CD4-positive, alpha-beta memory T cell (primary cell): ENCODE data around the gene COG8. TPM values are rescaled to one million over a fixed set of nuclear protein-coding genes. Genes with fewer than 3 reads are reported as not detected.

Experiments
- CTCF ChIA-PET: fragments of 350-600 bp; sonication (Branson Sonifier 250); formaldehyde crosslinking; loops from one replicate; lab custom pipeline; 2021; ENCODE audit warnings: inconsistent platforms; ENCODE audit not compliant: partially characterized antibody; lab: Charles Lee
- POLR2A ChIA-PET: fragments of 350-600 bp; sonication (Branson Sonifier 250); formaldehyde crosslinking; loops from one replicate; lab custom pipeline; 2021; ENCODE audit not compliant: partially characterized antibody; lab: Charles Lee
- DNase-seq, 5 donors: peaks; one replicate each; pipeline versions ENCODE4 v3.0.0 to v3.0.0-alpha.2; 2020 to 2022; ENCODE audit warnings: mixed read lengths in 1 of 5
- H3K27ac ChIP-seq: one replicate; pipeline ENCODE4 v1.7.0; 2013; ENCODE audit warnings: low read depth, low read length
- H3K27me3 ChIP-seq: 2 replicates; pipeline ENCODE4 v1.7.0; 2013; ENCODE audit warnings: mild to moderate bottlenecking, low read length, moderate library complexity; ENCODE audit not compliant: insufficient read depth
- H3K36me3 ChIP-seq: 2 replicates; pipeline ENCODE4 v1.7.0; 2013; ENCODE audit warnings: mild to moderate bottlenecking, low read length, moderate library complexity; ENCODE audit not compliant: insufficient read depth
- H3K4me1 ChIP-seq: 2 replicates; pipeline ENCODE4 v1.7.0; 2013; ENCODE audit warnings: mild to moderate bottlenecking, low read length, moderate library complexity; ENCODE audit not compliant: insufficient read depth
- H3K4me3 ChIP-seq, 2 donors: one replicate each; pipeline ENCODE4 v1.7.0; 2013; ENCODE audit warnings: low read length in 2 of 2, mild to moderate bottlenecking in 1 of 2
- H3K9me3 ChIP-seq, 2 donors: one replicate each; pipeline ENCODE4 v1.7.0; 2013; ENCODE audit warnings: low read length in 2 of 2, control low read depth in 1 of 2; ENCODE audit not compliant: control insufficient read depth in 1 of 2
- H3K27ac Mint-ChIP-seq, 7 donors: one replicate each; pipeline ENCODE4 v1.8.0; 2020 to 2021; ENCODE audit warnings: mixed read lengths in 7 of 7, mild to moderate bottlenecking in 6 of 7, inconsistent platforms in 3 of 7, moderate library complexity in 3 of 7
- H3K27me3 Mint-ChIP-seq, 2 donors: one replicate each; pipeline ENCODE4 v1.8.0; 2020 to 2021; ENCODE audit warnings: mixed read lengths in 2 of 2
- H3K36me3 Mint-ChIP-seq, 2 donors: one replicate each; pipeline ENCODE4 v1.8.0; 2020 to 2021; ENCODE audit warnings: mixed read lengths in 2 of 2, inconsistent platforms in 1 of 2, mild to moderate bottlenecking in 1 of 2
- H3K4me1 Mint-ChIP-seq, 4 donors: one replicate each; pipeline ENCODE4 v1.8.0; 2020 to 2021; ENCODE audit warnings: mixed read lengths in 4 of 4, mild to moderate bottlenecking in 1 of 4
- H3K4me3 Mint-ChIP-seq, 8 donors: one replicate each; pipeline ENCODE4 v1.8.0; 2020 to 2021; ENCODE audit warnings: mixed read lengths in 8 of 8, mild to moderate bottlenecking in 7 of 8, moderate library complexity in 6 of 8, inconsistent platforms in 3 of 8
- H3K9me3 Mint-ChIP-seq, 8 donors: one replicate each; pipeline ENCODE4 v1.8.0; 2020 to 2021; ENCODE audit warnings: mixed read lengths in 8 of 8, mild to moderate bottlenecking in 5 of 8, inconsistent platforms in 3 of 8, moderate library complexity in 1 of 8
- intact Hi-C: fragments of 100-400 bp; cut with micrococcal nuclease; formaldehyde crosslinking; loops from one replicate; pipeline ENCODE4 v1.15.1; 2023
- polyA plus RNA-seq, 2 donors: library from polyadenylated mRNA; unstranded; fragments of 300-500 nt; fragmentation: Illumina TruSeq; gene quantifications; one replicate each; pipeline ENCODE4 v1.2.3, GENCODE V29; 2021
- total RNA-seq, 2 experiments: library from RNA; stranded (reverse); gene quantifications; one replicate each; pipeline ENCODE4 v1.2.3, GENCODE V29; 2021

COG8 gene
- total and polyA plus RNA-seq, 4 experiments from 2014 or later, result 31.3 to 66.1 (median 50.0) TPM

DNA sequence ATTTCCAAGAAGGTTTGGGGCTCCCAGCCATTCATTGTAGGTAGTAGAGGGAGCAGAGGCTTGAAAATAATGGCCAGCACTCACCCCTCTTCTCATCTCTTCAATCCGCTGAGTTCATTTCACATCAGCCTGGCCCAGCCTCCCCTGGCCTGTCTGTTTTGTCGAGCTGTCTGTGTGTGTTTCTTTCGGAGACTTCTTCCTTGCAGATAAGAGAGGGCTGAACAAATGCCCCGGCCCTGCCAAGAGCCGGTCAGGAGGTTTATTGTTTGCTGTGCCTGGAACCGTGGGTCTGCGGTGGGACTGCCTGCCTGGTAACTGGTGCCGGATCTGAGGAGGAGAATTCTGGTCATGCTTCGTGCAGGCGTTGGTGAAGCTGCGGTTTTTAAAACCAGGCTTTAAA is 24.8 kb downstream of the COG8 start:
- Histone ChIP-seq H3K27ac (no peak overlapping the region), H3K4me1 (peaks cover 28% of the 10 kb centered on the region), H3K9me3 (no peaks in the 10 kb centered on the region), H3K36me3 (peaks cover 51% of the 10 kb centered on the region), H3K27me3 (no peaks in the 10 kb centered on the region), H3K4me3 (no peak overlapping the region)
- DNase-seq, result no peak
- intact Hi-C loops, result no loop called here
- Mint-ChIP-seq H3K4me1 (peaks cover 14 to 36% (median 26%) of the 10 kb centered on the region in 4 donors), H3K27ac (no peak overlapping the region), H3K9me3 (peaks cover 0 to 7% (median 0%) of the 10 kb centered on the region in 8 donors), H3K4me3 (no peak overlapping the region), H3K27me3 (no peaks in the 10 kb centered on the region), H3K36me3 (peaks cover 17 to 41% of the 10 kb centered on the region in 2 donors)
- ChIA-PET POLR2A (interaction anchor here (1.3 to 6.5 kb wide), 3 partner anchors 14 to 24 kb away, joined by 4 to 36 read pairs (median 5); partner anchors contain the start of gene PDF), CTCF (interaction anchor here (0.6 kb wide), 1 partner anchor 19 kb away, joined by 3 read pairs; no protein-coding TSS in a partner anchor)

- no peak for DNase-seq
- Histone ChIP-seq H3K4me1 (peaks cover 28% of the 10 kb centered on the region), H3K9me3 (no peaks in the 10 kb centered on the region), H3K27me3 (no peaks in the 10 kb centered on the region), H3K4me3 (no peak overlapping the region), H3K27ac (no peak overlapping the region), H3K36me3 (peaks cover 41% of the 10 kb centered on the region)
- H3K27ac Mint-ChIP-seq, result peak overlapping the region in 4 of 7 donors; percentile 41 to 85 (median 66)
- peaks cover 10 to 36% of the 10 kb centered on the region in 2 donors for H3K36me3 Mint-ChIP-seq
- peaks cover 16 to 36% (median 26%) of the 10 kb centered on the region in 4 donors for H3K4me1 Mint-ChIP-seq
- peaks cover 0 to 7% (median 0%) of the 10 kb centered on the region in 8 donors for H3K9me3 Mint-ChIP-seq
- ChIA-PET POLR2A (interaction anchor here (1.6 to 4.6 kb wide), 3 partner anchors 13 to 25 kb away, joined by 7 to 44 read pairs (median 30); partner anchors contain the start of genes COG8, NIP7 and PDF), CTCF (interaction anchor here (0.9 kb wide), 1 partner anchor 27 kb away, joined by 3 read pairs; no protein-coding TSS in a partner anchor)
- intact Hi-C loops, result no loop called here
- peak overlapping the region; percentile 38 to 81 (median 70) for H3K4me3 Mint-ChIP-seq
- H3K27me3 Mint-ChIP-seq, result no peaks in the 10 kb centered on the region
These were observed 25.9 kb downstream of the COG8 start for GRCh38 chr16:69313469-69313868.

DNA sequence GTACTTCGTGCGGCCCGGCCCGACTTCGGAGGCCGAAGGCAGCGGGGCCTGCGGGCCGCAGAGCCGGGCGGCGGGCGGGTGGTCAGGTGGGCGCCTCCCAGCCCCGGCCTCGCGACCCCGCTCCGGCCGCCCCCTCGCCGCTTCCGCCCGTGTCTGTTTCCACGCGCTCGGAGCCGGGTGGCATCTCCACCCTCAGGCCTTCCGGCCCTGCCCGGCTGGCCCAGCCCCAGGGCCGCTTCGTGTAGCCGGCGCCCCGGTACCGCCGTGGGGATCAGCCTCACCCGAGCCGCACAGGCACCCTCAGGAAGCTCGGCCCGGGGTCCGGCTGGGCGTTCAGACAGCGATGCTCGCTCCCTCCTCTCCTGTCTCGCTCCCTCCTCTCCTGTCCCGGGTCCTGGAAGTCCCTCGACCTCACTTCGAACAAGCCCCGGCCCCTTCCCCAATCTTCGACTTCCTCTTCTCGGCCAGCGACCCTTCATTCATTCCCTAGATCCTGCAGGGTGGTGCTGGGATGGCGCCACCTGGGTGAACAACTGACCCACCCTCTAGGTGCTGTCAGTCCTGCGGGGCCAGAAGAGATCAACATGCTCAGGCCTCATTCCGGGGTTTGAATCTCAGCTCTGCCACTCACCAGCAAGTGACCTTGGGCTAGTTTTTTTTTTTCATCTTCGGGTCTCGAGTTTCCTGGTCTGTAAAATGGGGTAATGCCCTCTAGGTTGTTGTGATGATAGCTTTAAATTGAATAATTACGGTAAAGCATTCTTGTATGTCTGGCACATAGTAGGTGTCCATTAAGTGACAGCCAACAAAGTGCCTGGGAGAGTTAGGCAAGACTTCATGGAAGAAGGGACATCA is 27.6 kb downstream of the COG8 start:
- intact Hi-C loops, result loop anchor here (1.0 to 2.0 kb wide), 5 partner anchors 19 to 253 kb away; partner anchors contain the start of genes COG8, NFAT5, NIP7 and PDF
- Mint-ChIP-seq H3K4me1 (peaks cover 16 to 36% (median 27%) of the 10 kb centered on the region in 4 donors), H3K4me3 (peak overlapping the region; percentile 93 to 99 (median 98)), H3K36me3 (peaks cover 10 to 28% of the 10 kb centered on the region in 2 donors), H3K27ac (peak overlapping the region; percentile 85 to 98 (median 93)), H3K27me3 (no peaks in the 10 kb centered on the region), H3K9me3 (peaks cover 0 to 3% (median 0%) of the 10 kb centered on the region in 8 donors)
- peak in 1 of 5 donors; percentile 49 for DNase-seq
- peaks cover 28% of the 10 kb centered on the region for H3K4me1 ChIP-seq
- ChIA-PET POLR2A (interaction anchor here (0.8 to 4.6 kb wide), 6 partner anchors 9 to 179 kb away, joined by 3 to 44 read pairs (median 4); partner anchors contain the start of genes COG8, NIP7 and PDF), CTCF (interaction anchor here (0.8 to 1.7 kb wide), 4 partner anchors 16 to 125 kb away, joined by 3 to 6 read pairs (median 4); partner anchors contain the start of gene SNTB2)
- peaks cover 31% of the 10 kb centered on the region for H3K36me3 ChIP-seq
- H3K27me3 ChIP-seq, result no peaks in the 10 kb centered on the region
- H3K4me3 ChIP-seq, result peak overlapping the region; percentile 70 to 73
- H3K9me3 ChIP-seq, result no peaks in the 10 kb centered on the region
- peak overlapping the region; percentile 85 for H3K27ac ChIP-seq

DNA sequence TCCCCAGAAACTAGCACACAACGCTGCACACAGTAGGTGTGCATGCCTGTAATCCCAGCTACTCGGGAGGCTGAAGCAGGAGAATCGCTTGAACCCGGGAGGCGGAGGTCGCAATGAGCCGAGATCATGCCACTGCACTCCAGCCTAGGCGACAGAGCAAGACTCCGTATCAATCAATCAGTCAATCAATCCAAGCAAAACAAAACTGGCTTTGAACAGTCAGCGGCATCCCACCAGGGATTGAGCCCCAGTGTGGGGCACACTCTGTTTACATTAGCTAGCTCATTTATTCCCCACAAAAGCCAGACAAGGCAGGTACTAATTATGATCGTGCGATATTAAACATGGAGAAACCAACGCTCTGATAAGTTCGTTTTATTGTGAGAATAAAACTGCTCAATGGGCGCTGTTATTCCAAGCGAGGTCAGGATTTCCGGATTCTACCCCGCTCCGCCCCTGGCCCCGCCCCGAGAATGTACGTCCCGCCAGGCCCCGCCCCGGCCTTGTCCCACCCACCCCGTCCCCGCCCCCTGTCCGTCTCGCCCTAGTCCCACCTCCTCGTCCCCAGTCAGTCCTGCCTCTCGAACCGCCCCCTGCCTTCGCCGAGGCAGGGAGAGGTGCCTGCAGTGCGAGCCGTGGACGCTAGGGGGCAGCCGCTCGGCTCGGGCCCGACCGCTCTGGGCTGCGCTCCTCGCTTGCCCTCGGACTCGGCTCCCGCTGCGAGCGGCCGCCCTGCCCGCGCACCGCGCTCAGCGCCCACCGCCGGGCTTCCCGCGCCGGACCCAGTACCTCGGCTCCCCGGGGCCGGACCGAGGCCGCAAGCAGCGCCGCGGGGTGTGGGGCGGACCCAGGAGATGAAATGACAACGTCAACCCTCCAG is 28.5 kb downstream of the COG8 start, which contains the start of gene VPS4A:
Gene VPS4A (plus strand): TSS at position 698 of the 880 bp plus-strand sequence. CDS start 162 bp downstream, at position 860.
- Mint-ChIP-seq H3K27ac (peak within 1 kb of the TSS; percentile 85 to 98 (median 95)), H3K36me3 (peaks cover 3 to 20% of the 10 kb centered on the region in 2 donors), H3K4me3 (peak within 1 kb of the TSS; percentile 93 to 99 (median 98)), H3K9me3 (peaks cover 0 to 3% (median 0%) of the 10 kb centered on the region in 8 donors), H3K27me3 (no peaks in the 10 kb centered on the region), H3K4me1 (peaks cover 16 to 36% (median 27%) of the 10 kb centered on the region in 4 donors)
- H3K27me3 ChIP-seq, result no peaks in the 10 kb centered on the region
- ChIA-PET CTCF (interaction anchor here (1.0 to 1.7 kb wide), 3 partner anchors 28 to 29 kb away, joined by 3 to 4 read pairs (median 4); partner anchors contain the start of genes COG8 and NIP7), POLR2A (interaction anchor here (0.8 to 4.6 kb wide), 9 partner anchors 9 to 1214 kb away, joined by 3 to 44 read pairs (median 3); partner anchors contain the start of genes CHTF8, COG8, NIP7 and NOB1)
- H3K27ac ChIP-seq, result peak within 1 kb of the TSS; percentile 85
- peak within 1 kb of the TSS; percentile 70 to 73 for H3K4me3 ChIP-seq
- intact Hi-C loops, result loop anchor here (1.0 to 2.0 kb wide), 5 partner anchors 19 to 254 kb away; partner anchors contain the start of genes COG8, NFAT5, NIP7 and PDF
- H3K9me3 ChIP-seq, result no peaks in the 10 kb centered on the region
- peak; percentile 96 to 99 (median 97) for DNase-seq
- H3K36me3 ChIP-seq, result peaks cover 23% of the 10 kb centered on the region
- H3K4me1 ChIP-seq, result peaks cover 28% of the 10 kb centered on the region

- intact Hi-C loops, result no loop called here
These were observed 30.0 kb downstream of the COG8 start for GRCh38 chr16:69309316-69309715.

GRCh38 chr16:69307856-69308255 is 31.5 kb downstream of the COG8 start:
- ChIA-PET CTCF (no interaction called here), POLR2A (no interaction called here)
- Mint-ChIP-seq H3K36me3 (peaks cover 0 to 10% of the 10 kb centered on the region in 2 donors), H3K27ac (peak overlapping the region in 1 of 7 donors; percentile 3), H3K9me3 (no peaks in the 10 kb centered on the region), H3K4me3 (no peak overlapping the region), H3K27me3 (no peaks in the 10 kb centered on the region), H3K4me1 (peaks cover 11 to 18% (median 15%) of the 10 kb centered on the region in 4 donors)
- H3K4me3 ChIP-seq, result no peak overlapping the region
- H3K4me1 ChIP-seq, result peaks cover 13% of the 10 kb centered on the region
- no peak for DNase-seq
- intact Hi-C loops, result no loop called here
- no peaks in the 10 kb centered on the region for H3K27me3 ChIP-seq
- H3K36me3 ChIP-seq, result no peaks in the 10 kb centered on the region
- H3K9me3 ChIP-seq, result no peaks in the 10 kb centered on the region
- H3K27ac ChIP-seq, result no peak overlapping the region

More at GRCh38 chr16:69309316-69309715, 30.0 kb downstream of the COG8 start:
- H3K36me3 Mint-ChIP-seq, result peaks cover 0 to 14% of the 10 kb centered on the region in 2 donors
- peaks cover 16 to 31% (median 25%) of the 10 kb centered on the region in 4 donors for H3K4me1 Mint-ChIP-seq
- H3K27ac ChIP-seq, result no peak overlapping the region
- CTCF ChIA-PET, result interaction anchor here (0.6 to 1.4 kb wide), 2 partner anchors 29 to 444 kb away, joined by 3 to 4 read pairs; partner anchors contain the start of gene COG8
- peak overlapping the region in 6 of 7 donors; percentile 6 to 68 (median 24) for H3K27ac Mint-ChIP-seq
- H3K27me3 Mint-ChIP-seq, result no peaks in the 10 kb centered on the region
- no peaks in the 10 kb centered on the region for H3K27me3 ChIP-seq
- H3K4me3 Mint-ChIP-seq, result peak overlapping the region in 6 of 8 donors; percentile 2 to 47 (median 18)
- peak in 1 of 5 donors; percentile 16 for DNase-seq
- H3K9me3 ChIP-seq, result no peaks in the 10 kb centered on the region
- no peaks in the 10 kb centered on the region for H3K9me3 Mint-ChIP-seq
- no peak overlapping the region for H3K4me3 ChIP-seq
- H3K4me1 ChIP-seq, result peaks cover 28% of the 10 kb centered on the region
- H3K36me3 ChIP-seq, result peaks cover 9% of the 10 kb centered on the region
- POLR2A ChIA-PET, result interaction anchor here (1.6 to 4.6 kb wide), 3 partner anchors 20 to 177 kb away, joined by 7 to 44 read pairs (median 30); partner anchors contain the start of genes CHTF8, COG8, NIP7 and PDF
